Measurements from ENCODE around the gene CEP104.

DNA sequence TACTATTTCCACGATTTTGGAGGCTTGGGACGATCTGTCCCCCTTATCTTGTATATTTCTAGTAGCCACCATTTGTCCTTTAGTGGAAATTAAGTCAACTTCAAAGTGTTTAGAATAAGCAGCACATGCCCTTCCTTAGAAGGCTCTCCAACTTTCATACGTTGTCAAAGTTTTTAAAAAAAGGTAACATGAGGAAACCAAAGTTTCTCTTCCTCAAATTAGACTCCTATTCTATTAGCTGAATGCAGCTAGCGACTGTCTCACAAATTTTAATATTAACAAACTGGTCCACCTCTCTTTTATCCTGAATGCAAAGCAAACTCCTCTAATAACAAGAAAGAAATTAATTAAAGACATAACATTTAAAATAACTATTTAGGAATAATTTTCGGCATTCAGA, 36.2 kb upstream of the CEP104 start:
- no peak for TF ChIP-seq POLR2AphosphoS5 (IDR thresholded peaks at IDR 0.05)
- TF ChIP-seq, protein P1, sequence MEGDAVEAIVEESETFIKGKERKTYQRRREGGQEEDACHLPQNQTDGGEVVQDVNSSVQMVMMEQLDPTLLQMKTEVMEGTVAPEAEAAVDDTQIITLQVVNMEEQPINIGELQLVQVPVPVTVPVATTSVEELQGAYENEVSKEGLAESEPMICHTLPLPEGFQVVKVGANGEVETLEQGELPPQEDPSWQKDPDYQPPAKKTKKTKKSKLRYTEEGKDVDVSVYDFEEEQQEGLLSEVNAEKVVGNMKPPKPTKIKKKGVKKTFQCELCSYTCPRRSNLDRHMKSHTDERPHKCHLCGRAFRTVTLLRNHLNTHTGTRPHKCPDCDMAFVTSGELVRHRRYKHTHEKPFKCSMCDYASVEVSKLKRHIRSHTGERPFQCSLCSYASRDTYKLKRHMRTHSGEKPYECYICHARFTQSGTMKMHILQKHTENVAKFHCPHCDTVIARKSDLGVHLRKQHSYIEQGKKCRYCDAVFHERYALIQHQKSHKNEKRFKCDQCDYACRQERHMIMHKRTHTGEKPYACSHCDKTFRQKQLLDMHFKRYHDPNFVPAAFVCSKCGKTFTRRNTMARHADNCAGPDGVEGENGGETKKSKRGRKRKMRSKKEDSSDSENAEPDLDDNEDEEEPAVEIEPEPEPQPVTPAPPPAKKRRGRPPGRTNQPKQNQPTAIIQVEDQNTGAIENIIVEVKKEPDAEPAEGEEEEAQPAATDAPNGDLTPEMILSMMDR (IDR thresholded peaks at IDR 0.05; ENCODE audit: poor library complexity, severe bottlenecking) = no peak
- TF ChIP-seq MXI1 (conservative IDR thresholded peaks at IDR 0.05; ENCODE audit: poor library complexity, severe bottlenecking) = no peak
- TF ChIP-seq, protein P2, sequence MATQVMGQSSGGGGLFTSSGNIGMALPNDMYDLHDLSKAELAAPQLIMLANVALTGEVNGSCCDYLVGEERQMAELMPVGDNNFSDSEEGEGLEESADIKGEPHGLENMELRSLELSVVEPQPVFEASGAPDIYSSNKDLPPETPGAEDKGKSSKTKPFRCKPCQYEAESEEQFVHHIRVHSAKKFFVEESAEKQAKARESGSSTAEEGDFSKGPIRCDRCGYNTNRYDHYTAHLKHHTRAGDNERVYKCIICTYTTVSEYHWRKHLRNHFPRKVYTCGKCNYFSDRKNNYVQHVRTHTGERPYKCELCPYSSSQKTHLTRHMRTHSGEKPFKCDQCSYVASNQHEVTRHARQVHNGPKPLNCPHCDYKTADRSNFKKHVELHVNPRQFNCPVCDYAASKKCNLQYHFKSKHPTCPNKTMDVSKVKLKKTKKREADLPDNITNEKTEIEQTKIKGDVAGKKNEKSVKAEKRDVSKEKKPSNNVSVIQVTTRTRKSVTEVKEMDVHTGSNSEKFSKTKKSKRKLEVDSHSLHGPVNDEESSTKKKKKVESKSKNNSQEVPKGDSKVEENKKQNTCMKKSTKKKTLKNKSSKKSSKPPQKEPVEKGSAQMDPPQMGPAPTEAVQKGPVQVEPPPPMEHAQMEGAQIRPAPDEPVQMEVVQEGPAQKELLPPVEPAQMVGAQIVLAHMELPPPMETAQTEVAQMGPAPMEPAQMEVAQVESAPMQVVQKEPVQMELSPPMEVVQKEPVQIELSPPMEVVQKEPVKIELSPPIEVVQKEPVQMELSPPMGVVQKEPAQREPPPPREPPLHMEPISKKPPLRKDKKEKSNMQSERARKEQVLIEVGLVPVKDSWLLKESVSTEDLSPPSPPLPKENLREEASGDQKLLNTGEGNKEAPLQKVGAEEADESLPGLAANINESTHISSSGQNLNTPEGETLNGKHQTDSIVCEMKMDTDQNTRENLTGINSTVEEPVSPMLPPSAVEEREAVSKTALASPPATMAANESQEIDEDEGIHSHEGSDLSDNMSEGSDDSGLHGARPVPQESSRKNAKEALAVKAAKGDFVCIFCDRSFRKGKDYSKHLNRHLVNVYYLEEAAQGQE (IDR thresholded peaks at IDR 0.05; ENCODE audit: borderline replicate concordance) = no peak
- TF ChIP-seq EZH2 (IDR thresholded peaks at IDR 0.05; ENCODE audit: borderline replicate concordance, insufficient read depth, low read length, poor library complexity, severe bottlenecking) = no peak

Data from neural cell (in vitro differentiated cells).